NCI-H526 (cell line): ENCODE results near the gene PGLYRP1.

Experiments
- DNase-seq, 2 experiments: peaks; one replicate each; lab custom pipeline; 2025; lab: John Stamatoyannopoulos, UW

The PGLYRP1 gene

GRCh38 chr19:46032597-46033025 lies 9.8 kb upstream of the PGLYRP1 start:
- no peak for DNase-seq

DNA sequence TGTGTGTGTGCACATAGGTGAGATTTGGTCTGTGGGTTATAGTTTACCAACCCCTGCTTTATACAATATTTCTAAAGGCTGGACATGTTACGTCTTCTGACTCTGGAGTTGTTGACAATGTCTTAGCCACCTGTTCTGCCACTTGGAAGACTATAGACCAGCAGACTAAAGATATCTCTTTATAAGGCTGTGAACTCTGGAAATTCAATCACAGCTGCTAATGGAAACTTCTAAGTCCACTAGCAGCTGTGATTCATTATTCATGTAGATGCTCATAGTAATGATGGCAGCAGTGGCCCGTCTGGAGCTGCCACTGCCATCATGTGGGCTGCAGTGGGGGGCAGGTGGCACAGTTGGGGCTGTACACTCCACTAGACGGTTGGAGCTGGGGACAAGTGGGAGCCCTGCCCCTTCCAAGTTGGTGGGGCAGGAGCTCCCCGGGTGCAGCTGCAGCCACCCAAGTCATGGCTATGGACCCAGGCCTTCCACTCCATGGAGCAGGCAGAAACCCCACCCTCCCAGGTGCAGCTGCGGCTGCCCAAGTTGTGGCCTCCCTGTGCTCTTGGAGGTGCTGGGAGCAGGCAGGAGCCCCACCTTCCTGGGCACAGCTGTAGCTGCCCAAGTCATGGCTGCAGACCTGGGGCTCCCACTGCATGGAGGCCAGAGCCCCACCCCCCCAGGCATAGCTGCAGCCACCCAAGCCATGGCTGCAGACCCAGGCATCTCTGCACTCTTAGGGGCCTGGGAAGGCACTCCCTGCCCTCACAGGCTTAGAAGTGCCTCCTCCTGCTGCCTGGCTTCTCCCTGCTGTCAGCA lies 9.1 kb upstream of the PGLYRP1 start:
- DNase-seq = no peak

DNA sequence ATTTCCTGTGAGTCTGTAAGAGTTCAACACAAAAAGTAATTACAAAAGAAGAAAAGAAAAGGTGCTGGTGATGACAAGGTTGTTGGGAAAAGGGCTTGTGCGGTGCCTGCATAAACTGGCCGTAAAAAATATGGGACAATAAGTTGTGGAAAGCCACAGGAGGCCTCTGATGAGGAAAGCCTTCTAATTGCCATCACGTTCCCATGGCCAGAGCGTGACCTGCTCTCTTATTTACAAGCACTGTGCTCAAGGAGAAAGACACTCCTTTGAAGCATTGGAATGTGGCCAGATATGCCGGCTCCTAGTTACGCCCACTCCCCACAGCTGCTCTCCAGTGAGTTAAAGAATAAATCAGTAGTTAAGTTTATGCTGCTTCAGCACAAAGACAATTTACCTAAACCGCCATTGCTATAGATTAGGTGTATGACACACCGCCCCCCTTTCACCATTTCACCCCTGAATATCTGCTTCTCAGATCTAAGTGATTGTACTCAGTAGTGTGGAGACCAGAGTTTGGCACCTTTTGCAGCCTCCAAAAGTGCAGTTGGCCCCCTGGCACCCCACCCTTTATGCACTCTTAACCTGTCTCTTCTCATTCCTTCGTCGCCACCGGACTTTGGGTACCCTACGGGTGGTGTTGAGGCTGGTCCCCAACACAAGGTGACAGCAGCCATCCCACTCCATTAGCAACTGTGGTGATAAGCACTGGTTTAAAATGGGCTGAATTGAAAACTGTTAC lies 8.1 kb upstream of the PGLYRP1 start:
- DNase-seq = no peak

- DNase-seq = no peak
Measured at GRCh38 chr19:46025835-46026234, 3.0 kb upstream of the PGLYRP1 start.

DNA sequence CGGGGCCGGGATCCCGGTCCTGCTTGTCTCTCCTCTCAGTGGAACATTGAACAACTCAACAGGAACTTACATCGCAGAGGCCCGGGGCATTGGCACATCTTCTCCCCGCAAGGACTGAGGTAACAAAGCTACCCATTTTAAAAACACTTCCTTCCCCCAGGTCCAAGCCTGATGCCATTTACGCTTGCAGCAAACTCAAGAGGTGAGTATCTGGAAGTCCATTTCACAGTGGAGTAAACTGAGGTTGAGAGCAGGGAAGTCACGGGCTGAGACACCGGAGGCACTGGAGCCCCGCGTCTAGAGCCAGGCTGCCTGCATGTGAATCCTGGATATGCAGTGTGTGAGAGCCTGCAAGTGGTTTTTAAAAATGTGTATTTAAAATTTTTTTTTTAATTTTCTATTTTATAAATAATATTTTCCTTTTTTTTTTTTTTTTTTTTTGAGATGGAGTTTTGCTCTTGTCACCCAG lies 492 bp upstream of the PGLYRP1 start:
- no peak for DNase-seq

- no peak for DNase-seq
Measured at GRCh38 chr19:46022061-46022430, 807 bp downstream of the PGLYRP1 start.

GRCh38 chr19:46021531-46022041 lies 1.3 kb downstream of the PGLYRP1 start:
- no peak for DNase-seq

DNA sequence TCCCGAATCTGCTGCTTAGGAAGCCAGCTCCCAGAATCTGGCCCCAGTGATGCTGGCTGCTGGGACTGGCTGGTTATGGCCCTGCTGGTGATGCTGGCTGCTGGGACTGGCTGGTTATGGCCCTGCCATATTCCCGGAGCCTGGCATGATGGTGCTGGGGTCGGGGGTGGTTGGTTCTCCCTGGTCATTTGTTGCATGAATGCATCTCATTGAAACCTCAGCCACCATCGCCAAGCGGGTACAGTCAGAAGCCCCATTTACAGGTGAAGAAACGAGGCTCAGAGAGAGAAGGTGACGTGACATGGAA lies 2.1 kb downstream of the PGLYRP1 start:
- no peak for DNase-seq

DNA sequence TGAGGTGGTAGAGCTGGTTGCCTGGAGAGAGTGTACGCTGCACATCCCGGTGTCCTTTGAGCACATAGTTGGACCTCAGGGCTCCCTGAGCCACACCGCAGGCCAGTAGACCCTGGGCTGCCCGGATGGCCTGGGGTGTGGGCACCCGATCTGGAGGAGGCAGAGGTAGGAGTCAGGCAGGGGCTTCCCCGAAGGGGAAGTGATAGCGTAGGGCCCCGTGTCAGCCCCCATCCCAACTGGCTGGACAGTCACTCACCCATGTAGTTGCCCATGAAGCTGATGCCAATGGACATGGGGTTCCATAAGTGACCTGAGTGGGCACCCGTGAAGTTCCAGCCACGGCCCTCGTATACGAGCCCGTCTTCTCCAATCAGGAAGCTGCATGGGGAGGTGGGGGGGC lies 3.6 kb downstream of the PGLYRP1 start:
- DNase-seq = no peak

DNA sequence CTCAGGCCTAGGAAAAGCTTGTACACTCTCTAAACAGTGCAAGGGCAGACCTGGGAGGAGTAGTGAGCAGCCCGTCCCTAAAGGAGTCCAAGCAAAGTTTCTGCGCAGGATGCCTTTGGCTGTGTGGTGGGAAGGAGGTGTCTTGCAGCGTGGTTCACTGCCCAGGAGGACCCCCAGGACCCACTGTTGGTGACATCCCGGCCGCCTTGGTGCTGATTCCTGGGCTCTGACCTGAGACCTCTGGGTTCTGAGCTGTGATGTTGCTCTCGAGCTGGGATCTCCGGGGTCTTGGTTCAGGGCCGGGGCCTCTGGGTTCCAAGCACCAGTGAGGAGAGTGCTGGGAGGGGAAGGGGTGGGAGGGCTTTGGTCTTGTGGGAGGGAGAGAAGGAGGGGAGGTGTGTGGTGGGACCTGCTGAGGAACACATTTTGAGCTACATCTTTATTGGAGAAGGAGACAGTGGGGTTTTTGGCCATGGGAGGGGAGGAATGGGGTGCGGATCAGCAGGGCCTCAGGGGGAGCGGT lies 4.1 kb downstream of the PGLYRP1 start:
- DNase-seq = no peak

GRCh38 chr19:46017874-46018675 lies 4.8 kb downstream of the PGLYRP1 start:
- DNase-seq = no peak

GRCh38 chr19:46017095-46017429 lies 5.8 kb downstream of the PGLYRP1 start:
- no peak for DNase-seq

DNA sequence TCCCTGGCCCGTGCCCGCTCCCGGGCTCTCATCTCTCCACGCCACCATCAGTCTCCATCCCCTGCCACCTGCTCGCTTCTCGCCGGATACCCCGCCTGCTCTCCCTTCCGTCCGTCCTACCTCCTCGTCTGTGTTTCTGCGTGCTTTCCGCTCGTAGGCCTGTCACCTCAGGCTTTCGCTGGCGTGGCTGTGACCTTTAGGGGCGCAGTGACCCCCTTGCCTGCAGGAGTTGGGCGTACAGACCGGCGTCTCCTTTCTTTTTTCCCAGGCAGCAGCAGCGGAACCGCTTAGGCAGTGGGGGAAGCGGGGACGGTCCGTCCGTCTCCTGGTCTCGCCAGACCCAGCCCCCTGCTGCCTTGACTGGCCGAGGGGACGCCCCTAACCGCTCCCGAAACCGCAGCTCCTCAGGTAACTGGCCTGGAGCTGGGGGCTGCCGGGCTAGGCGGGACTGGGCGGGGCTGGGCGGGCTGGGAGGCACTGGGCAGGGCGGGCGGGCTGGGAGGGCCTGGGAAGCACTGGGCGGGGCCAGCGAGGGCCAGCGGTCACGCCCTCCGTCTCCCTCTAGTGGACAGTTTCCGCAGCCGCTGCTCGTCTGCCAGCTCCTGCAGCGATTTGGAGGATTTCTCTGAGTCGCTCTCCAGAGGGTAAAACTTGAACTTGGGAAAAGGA lies 6.3 kb downstream of the PGLYRP1 start:
- peak; percentile 54 to 83 for DNase-seq

GRCh38 chr19:46015687-46016425 lies 7.0 kb downstream of the PGLYRP1 start:
- peak in 1 of 2 experiments; percentile 36 for DNase-seq

DNA sequence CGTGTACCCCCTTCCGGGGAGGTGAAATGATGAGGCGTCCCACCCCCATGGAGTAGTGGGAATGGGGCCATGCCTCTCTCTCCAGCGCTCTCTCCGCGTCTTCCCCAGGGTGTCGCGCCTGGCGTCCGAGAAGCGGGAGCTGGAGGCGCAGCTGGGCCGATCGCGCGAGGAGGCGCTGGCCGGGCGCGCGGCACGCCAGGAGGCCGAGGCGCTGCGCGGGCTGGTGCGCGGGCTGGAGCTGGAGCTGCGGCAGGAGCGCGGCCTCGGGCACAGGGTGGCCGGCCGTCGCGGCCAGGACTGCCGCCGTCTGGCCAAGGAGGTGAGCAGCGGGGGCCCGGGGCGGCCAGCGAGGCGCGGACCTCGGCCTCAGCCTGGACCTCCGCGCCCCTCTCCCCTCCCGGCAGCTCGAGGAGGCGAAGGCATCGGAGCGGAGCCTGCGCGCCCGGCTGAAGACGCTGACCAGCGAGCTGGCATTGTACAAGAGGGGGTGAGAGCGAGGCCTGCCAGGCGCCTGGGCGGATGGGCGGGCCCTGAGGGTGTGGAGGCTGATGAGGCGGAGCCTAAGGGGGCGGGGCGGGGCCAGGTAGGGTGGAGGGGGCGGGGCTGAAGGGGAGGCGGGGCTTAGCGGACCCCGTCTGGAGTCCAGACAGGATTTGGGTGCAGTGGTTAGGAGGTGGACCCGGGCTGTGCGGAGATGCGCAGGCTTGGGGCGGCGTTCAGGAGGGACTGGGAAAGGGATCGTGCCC lies 7.7 kb downstream of the PGLYRP1 start:
- DNase-seq = peak; percentile 47 to 91

DNA sequence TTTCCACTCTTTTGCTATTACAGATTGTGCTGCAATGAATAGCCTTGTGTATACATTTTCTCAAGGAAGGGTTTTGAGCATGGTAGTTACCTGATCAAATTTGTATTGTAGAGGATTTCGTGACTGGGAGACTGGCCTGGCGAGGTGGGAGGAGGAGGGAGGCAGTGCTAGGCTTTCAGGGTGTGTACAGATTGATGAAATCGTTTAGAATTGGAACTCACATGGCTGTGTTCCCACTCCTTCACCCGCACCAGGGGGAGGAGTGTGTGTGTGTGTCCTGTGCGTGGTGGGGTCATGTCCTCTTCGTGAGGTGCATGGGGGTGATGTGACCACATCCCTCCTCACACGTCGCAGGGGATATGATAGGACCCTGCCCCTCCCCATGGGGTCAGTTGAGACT lies 8.3 kb downstream of the PGLYRP1 start:
- DNase-seq = no peak

DNA sequence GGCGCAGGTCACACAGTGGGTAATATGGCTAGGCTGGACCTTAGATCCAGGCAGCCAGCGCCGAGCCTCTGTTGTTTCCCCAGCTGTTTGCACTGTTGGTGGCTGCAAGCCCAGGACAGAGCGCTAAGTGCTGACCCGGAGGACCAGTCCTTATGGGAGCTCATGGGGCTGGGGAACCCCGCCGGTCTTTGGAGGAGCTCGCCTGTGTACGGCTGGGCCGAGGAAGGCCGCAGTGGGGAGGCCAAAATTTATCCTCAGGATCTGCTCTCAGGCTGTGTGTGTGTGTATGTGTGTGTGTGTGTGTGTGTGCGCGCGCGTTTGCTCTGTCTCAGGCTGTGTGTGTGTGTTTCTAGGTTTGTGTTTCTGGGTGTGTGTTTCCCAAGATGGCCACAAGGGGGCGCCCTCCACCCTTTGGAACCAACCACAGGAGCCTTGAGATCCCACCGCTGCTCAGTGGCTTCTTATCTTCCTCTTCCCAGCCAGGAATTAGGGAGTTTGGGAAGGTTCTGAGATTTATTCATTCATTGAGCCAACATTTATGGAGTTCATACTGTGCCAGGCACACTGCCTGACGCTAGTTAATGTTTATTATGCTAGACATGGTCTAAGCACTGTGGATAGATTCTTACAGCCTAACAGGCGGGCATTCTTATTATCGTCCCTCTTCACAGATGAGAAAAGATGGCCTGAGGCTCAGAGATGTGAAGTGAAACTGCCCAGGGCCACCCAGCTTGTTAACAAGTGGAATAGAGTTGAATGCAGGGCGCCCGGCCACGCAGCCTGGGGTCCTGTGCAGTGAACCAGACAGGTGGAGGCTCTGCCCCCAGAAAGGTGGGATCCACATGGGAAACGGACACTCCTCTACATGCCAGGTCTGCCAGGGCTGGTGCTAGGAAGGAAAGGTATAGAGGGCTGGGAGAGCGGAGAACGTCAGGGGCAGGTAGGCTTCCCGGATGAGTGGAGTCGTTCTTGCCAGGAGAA lies 13.0 kb downstream of the PGLYRP1 start:
- DNase-seq = peak in 1 of 2 experiments; percentile 76

GRCh38 chr19:46006411-46006810 lies 16.4 kb downstream of the PGLYRP1 start:
- DNase-seq = no peak

GRCh38 chr19:46002678-46003275 lies 20.1 kb downstream of the PGLYRP1 start:
- DNase-seq = no peak
